Measurements from ENCODE around the gene TRIO. TPM values are rescaled to one million over a fixed set of nuclear protein-coding genes. Genes with fewer than 3 reads are reported as not detected.

The TRIO gene
- total and polyA plus RNA-seq, 2 of the 8 experiments (the other 6 are each of a cell fraction or from before 2014, with no cell fraction given) = 35.1 to 69.1 TPM

DNA sequence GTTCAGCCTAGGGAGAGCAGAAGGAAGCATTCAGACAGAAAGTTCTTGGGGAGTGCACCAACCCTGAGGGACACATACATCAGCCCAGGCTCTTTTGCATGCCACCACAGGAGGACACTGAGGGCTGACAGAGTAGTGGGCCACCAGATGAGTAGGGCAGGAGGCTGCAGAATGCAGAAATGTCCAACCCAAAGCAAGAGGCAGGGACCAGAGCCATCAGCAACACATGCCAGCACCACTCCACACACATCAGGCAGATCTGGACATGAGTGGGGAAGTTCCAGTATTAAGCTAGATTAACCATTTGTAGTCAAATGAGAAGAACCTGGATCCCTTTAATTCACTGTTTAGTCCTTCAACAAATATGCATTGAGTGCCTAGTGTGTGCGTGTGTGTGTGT, 402.7 kb downstream of the TRIO start:
- Histone ChIP-seq H2BK5ac (ENCODE audit: low read depth, low read length) (no peak overlapping the region), H3K9me3 (ENCODE audit: insufficient read depth in 2 of 2, low read depth in 1 of 2, low read length in 1 of 2) (no peaks in the 10 kb centered on the region), H3K4me2 (ENCODE audit: insufficient read depth in 1 of 2, low read depth in 2 of 2, low read length in 2 of 2) (no peak overlapping the region), H3K36me3 (ENCODE audit: control insufficient read depth in 2 of 4, insufficient read depth in 4 of 4, low read length in 3 of 4) (no peaks in the 10 kb centered on the region), H3K79me2 (ENCODE audit: control insufficient read depth in 1 of 2, insufficient read depth in 2 of 2, low read length in 2 of 2) (no peaks in the 10 kb centered on the region), H3K9ac (replicated peaks in 1 of 4; ENCODE audit: extremely low read depth in 1 of 4, low read depth in 3 of 4, low read length in 3 of 4) (no peak overlapping the region), H3K27me3 (replicated peaks in 1 of 4; ENCODE audit: control insufficient read depth in 3 of 4, extremely low read depth in 1 of 4, insufficient read depth in 3 of 4, low read length in 3 of 4) (no peaks in the 10 kb centered on the region), H3K23ac (ENCODE audit: insufficient read length) (no peak overlapping the region), H4K20me1 (replicated peaks in 1 of 2; ENCODE audit: control insufficient read depth in 1 of 2, insufficient read depth in 2 of 2, low read length in 2 of 2) (no peaks in the 10 kb centered on the region), H4K8ac (ENCODE audit: extremely low read depth, insufficient read depth, low read length) (no peak overlapping the region), H3K56ac (replicated peaks; ENCODE audit: insufficient read length, low read depth, low read length) (no peak overlapping the region), H3K14ac (ENCODE audit: insufficient read length) (no peak overlapping the region), H3K4me1 (replicated peaks in 1 of 4; ENCODE audit: control insufficient read depth in 3 of 4, insufficient read depth in 4 of 4, low read length in 3 of 4) (no peaks in the 10 kb centered on the region), H3K23me2 (ENCODE audit: low read depth, low read length) (no peaks in the 10 kb centered on the region), H4K5ac (ENCODE audit: insufficient read length, low read depth, low read length) (no peak overlapping the region), H4K91ac (replicated peaks; ENCODE audit: insufficient read length, low read length) (no peak overlapping the region), H2BK12ac (ENCODE audit: low read depth, low read length) (no peak overlapping the region), H3K27ac (ENCODE audit: low read depth, low read length) (no peak overlapping the region), H2AFZ (ENCODE audit: low read length) (no peak overlapping the region), H3K79me1 (ENCODE audit: low read depth, low read length) (no peaks in the 10 kb centered on the region), H2AK5ac (ENCODE audit: low read depth, low read length) (no peak overlapping the region), H3K4ac (replicated peaks; ENCODE audit: insufficient read length, low read depth, low read length) (no peak overlapping the region), H2BK15ac (ENCODE audit: low read length) (no peak overlapping the region), H2BK20ac (ENCODE audit: low read length) (no peak overlapping the region), H2BK120ac (replicated peaks; ENCODE audit: low read depth, low read length) (no peak overlapping the region), H3K18ac (ENCODE audit: extremely low read depth, low read length) (no peak overlapping the region), H3K4me3 (ENCODE audit: extremely low read depth in 1 of 4, insufficient read depth in 2 of 4, low read depth in 3 of 4, low read length in 4 of 4) (no peak overlapping the region)
- TF ChIP-seq, protein P1, sequence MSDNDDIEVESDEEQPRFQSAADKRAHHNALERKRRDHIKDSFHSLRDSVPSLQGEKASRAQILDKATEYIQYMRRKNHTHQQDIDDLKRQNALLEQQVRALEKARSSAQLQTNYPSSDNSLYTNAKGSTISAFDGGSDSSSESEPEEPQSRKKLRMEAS (IDR thresholded peaks at IDR 0.05) = no peak
- no peak for TF ChIP-seq RFX5 (IDR thresholded peaks at IDR 0.05; ENCODE audit: borderline replicate concordance, low read depth, low read length)
- TF ChIP-seq POLR2A (IDR thresholded peaks at IDR 0.05; ENCODE audit: control extremely low read depth in 1 of 2, low read depth in 2 of 2, low read length in 2 of 2) = no peak
- no peak for TF ChIP-seq CHD2 (IDR thresholded peaks at IDR 0.05; ENCODE audit: low read length)
- TF ChIP-seq RBBP5 (IDR thresholded peaks at IDR 0.05; ENCODE audit: borderline replicate concordance, low read depth, low read length) = no peak
- TF ChIP-seq CBX5 (IDR thresholded peaks at IDR 0.05; ENCODE audit: low read depth, low read length) = no peak
- POLR2A ChIA-PET (ENCODE audit: partially characterized antibody) = no interaction called here
- WGBS, 2 experiments (ENCODE audit: extremely low coverage in 1 of 2, insufficient coverage in 1 of 2, insufficient read length in 1 of 2, insufficient replicate concordance in 2 of 2, low coverage in 1 of 2, low lambda C conversion rate in 2 of 2, missing lambda C conversion rate in 1 of 2) = 91% methylated on average over 1 of the region's 1 CpG; no CpG with 5 or more reads in 1 of the 2 experiments
- FAIRE-seq (no peak), DNase-seq (ENCODE audit: low read depth in 1 of 2, low spot score in 2 of 2) (no peak)
- CTCF ChIA-PET (ENCODE audit: partially characterized antibody) = no interaction called here
